Stomach (tissue), 9 donors: Measurements from ENCODE around the gene GPC5. TPM values are rescaled to one million over a fixed set of nuclear protein-coding genes. Genes with fewer than 3 reads are reported as not detected.

Experiments
- DNase-seq, 2 donors: peaks; one replicate each; pipeline versions ENCODE4 v3.0.0 to v3.0.0-alpha.2; 2013 to 2019
- H3K27ac ChIP-seq, 5 donors: fragments of 200-600 bp in 4 of 5; sonication (generic) in 4 of 5; one replicate each; pipeline ENCODE4 v1.5.1; 2013 to 2019; ENCODE audit warnings: mild to moderate bottlenecking in 1 of 5, moderate library complexity in 1 of 5
- H3K27me3 ChIP-seq, 3 donors: fragments of 200-600 bp; sonication (generic); one replicate each; pipeline ENCODE4 v1.5.1; 2017 to 2019; ENCODE audit warnings: mixed run types in 1 of 3
- H3K36me3 ChIP-seq, 4 donors: fragments of 200-600 bp; sonication (generic); 1 replicate in 3 of 4; 2 replicates in 1 of 4; pipeline ENCODE4 v1.5.1; 2016 to 2019
- H3K4me1 ChIP-seq, 4 donors: fragments of 200-600 bp; sonication (generic); one replicate each; pipeline ENCODE4 v1.5.1; 2016 to 2019
- H3K4me3 ChIP-seq, 4 donors: fragments of 200-600 bp; sonication (generic) in 3 of 4; one replicate each; pipeline ENCODE4 v1.5.1; 2016 to 2019; ENCODE audit warnings: mild to moderate bottlenecking in 1 of 4
- H3K9me3 ChIP-seq, 4 donors: fragments of 200-600 bp; sonication (generic); one replicate each; pipeline ENCODE4 v1.5.1; 2016 to 2019
- CTCF ChIP-seq, 7 experiments: fragments of 450-650 bp in 4 of 7; fragments of 200-600 bp in 3 of 7; sonication (generic) in 3 of 7; IDR thresholded peaks; one replicate each; pipeline ENCODE4 v1.5.1; 2016 to 2019; ENCODE audit warnings: antibody characterized with exemption in 7 of 7, control low read depth in 2 of 7, mild to moderate bottlenecking in 1 of 7
- EP300 ChIP-seq: sonication (generic); formaldehyde crosslinking; IDR thresholded peaks from one replicate; pipeline ENCODE4 v1.6.1; 2017; ENCODE audit warnings: antibody characterized with exemption
- POLR2A ChIP-seq, 4 donors: fragments of 450-650 bp; IDR thresholded peaks; one replicate each; pipeline ENCODE4 v1.6.1; 2016; ENCODE audit warnings: antibody characterized with exemption in 4 of 4, control low read depth in 2 of 4, mild to moderate bottlenecking in 1 of 4, moderate library complexity in 1 of 4
- POLR2AphosphoS5 ChIP-seq, 3 donors: sonication (generic); formaldehyde crosslinking; IDR thresholded peaks; one replicate each; pipeline ENCODE4 v1.6.1; 2016; ENCODE audit warnings: antibody characterized with exemption in 3 of 3
- WGBS, 5 donors: extraction: QIAGEN DNeasy Blood & Tissue Kit in 3 of 5; methylation state at CpG; one replicate each; pipeline versions ENCODE4 v1.1.5 to v1.1.7; 2013 to 2018; 5-methylcytosine and 5-hydroxymethylcytosine counted together
- intact Hi-C: fragments of 100-400 bp; cut with DNase I; formaldehyde crosslinking; loops from one replicate; pipeline ENCODE4 v1.15.1; 2023; ENCODE audit warnings: low total_unique reads
- polyA plus RNA-seq, 3 donors: library from polyadenylated mRNA; stranded (reverse); fragments of 200-250 nt; gene quantifications; one replicate each; pipeline ENCODE4 v1.2.3, GENCODE V29; 2013
- total RNA-seq, 5 donors: library from RNA; depleted of rRNA; stranded (reverse); fragments of >200 nt; gene quantifications; one replicate each; pipeline versions ENCODE4 v1.1.0 to v1.2.3, GENCODE V29; 2014 to 2016
- donor health status: healthy with polysubstance abuse.
- donor health status: Bipolar disorder and iron deficiency.
- donor health status: healthy.

GPC5 gene
- total and polyA plus RNA-seq, 8 donors = 0.87 to 2.8 TPM; not detected in 6

DNA sequence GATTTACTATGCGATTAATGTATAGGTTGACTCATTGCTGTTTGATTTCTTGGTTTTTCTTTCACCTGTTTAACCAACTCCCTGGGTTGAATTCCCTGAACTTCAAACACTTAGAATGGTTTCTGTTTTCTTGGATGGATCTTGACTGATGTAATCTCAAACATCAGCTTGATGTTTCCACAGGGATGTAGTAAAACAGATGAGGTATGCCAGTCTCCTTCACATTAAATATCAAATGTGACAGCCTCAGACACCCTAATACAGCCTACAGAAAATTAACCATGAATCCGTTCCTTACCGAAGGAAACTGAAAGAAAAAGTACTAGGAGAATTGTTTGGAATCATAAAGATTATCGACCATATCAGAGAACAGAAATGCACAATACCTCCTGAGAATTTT, 631.2 kb downstream of the GPC5 start:
- intact Hi-C loops = no loop called here
- WGBS, 5 donors = 88 to 93% (median 92%) methylated on average over 4 of the region's 4 CpGs
- TF ChIP-seq EP300 = no peak
- no peak for TF ChIP-seq CTCF (IDR thresholded peaks at IDR 0.05)
- TF ChIP-seq POLR2A (IDR thresholded peaks at IDR 0.05) = no peak
- TF ChIP-seq POLR2AphosphoS5 (IDR thresholded peaks at IDR 0.05) = no peak
- Histone ChIP-seq H3K27me3 (no peaks in the 10 kb centered on the region), H3K4me1 (no peaks in the 10 kb centered on the region), H3K4me3 (no peak overlapping the region), H3K27ac (no peak overlapping the region), H3K9me3 (peaks cover 0 to 8% (median 3%) of the 10 kb centered on the region in 4 donors), H3K36me3 (no peaks in the 10 kb centered on the region)
- no peak for DNase-seq

DNA sequence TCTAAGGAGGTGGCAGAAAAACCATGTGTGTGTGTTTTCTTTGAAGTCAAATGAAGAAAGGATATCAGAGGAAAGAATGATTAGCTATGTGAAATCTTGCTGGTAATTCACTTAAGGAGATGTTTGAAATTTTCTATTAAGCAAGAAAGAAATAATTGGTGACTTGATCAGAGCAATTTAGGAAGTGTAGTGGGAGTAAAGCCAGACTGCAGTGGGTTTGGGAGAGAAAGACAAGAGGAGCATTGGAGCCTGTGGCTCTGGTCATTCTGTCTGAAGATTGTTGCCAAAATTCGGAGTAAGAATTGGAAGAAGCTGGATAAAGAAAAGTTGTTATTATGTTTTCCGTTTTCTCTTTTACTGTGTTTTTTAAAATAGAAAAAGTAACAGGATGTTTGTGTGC, 640.5 kb downstream of the GPC5 start:
- Histone ChIP-seq H3K27me3 (no peaks in the 10 kb centered on the region), H3K9me3 (peaks cover 0 to 6% (median 3%) of the 10 kb centered on the region in 4 donors), H3K4me1 (no peaks in the 10 kb centered on the region), H3K27ac (no peak overlapping the region), H3K36me3 (no peaks in the 10 kb centered on the region), H3K4me3 (no peak overlapping the region)
- no peak for TF ChIP-seq CTCF (IDR thresholded peaks at IDR 0.05)
- TF ChIP-seq EP300 = no peak
- no peak for TF ChIP-seq POLR2AphosphoS5 (IDR thresholded peaks at IDR 0.05)
- TF ChIP-seq POLR2A (IDR thresholded peaks at IDR 0.05) = no peak
- WGBS, 5 donors = 75 to 95% (median 83%) methylated on average over 2 of the region's 2 CpGs
- intact Hi-C loops = no loop called here
- DNase-seq = no peak

- H3K27ac ChIP-seq = no peak overlapping the region
- 47 to 67% (median 58%) methylated on average over 4 of the region's 4 CpGs for WGBS, 5 donors
- peak in 1 of 2 donors; percentile 16 for DNase-seq
- H3K4me3 ChIP-seq = no peak overlapping the region
- TF ChIP-seq POLR2AphosphoS5 (IDR thresholded peaks at IDR 0.05) = no peak
- TF ChIP-seq POLR2A (IDR thresholded peaks at IDR 0.05) = no peak
- H3K36me3 ChIP-seq = no peaks in the 10 kb centered on the region
- H3K27me3 ChIP-seq = no peaks in the 10 kb centered on the region
- intact Hi-C loops = no loop called here
- peaks cover 0 to 6% (median 0%) of the 10 kb centered on the region in 4 donors for H3K9me3 ChIP-seq
- H3K4me1 ChIP-seq = no peaks in the 10 kb centered on the region
Measured at GRCh38 chr13:92042522-92042921, 644.1 kb downstream of the GPC5 start.

DNA sequence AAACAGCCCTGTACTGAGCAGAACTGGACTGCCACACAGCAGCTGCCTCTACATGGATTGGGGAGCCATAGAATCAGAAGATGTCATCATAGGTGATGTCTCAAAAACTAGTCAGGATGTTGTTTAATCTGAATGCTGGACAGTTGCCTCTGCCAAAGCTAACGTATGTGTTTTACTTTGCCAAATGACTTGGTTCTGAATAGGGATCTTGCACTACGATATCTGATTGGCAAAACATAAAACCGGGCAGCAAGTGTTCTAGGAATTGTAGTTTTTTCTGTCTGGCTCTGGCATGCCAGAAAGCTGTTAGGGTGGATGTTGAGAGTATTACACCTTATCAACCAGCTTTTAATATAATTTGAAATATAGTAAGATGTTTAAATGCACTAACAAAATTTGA, 645.9 kb downstream of the GPC5 start:
- no peaks in the 10 kb centered on the region for H3K36me3 ChIP-seq
- 56 to 73% (median 66%) methylated on average over 3 of the region's 3 CpGs for WGBS, 5 donors
- no peaks in the 10 kb centered on the region for H3K4me1 ChIP-seq
- TF ChIP-seq EP300 (no peak), POLR2AphosphoS5 (IDR thresholded peaks at IDR 0.05) (no peak)
- H3K4me3 ChIP-seq = no peak overlapping the region
- intact Hi-C loops = no loop called here
- H3K9me3 ChIP-seq = peaks cover 0 to 6% (median 0%) of the 10 kb centered on the region in 4 donors
- H3K27ac ChIP-seq = no peak overlapping the region
- no peaks in the 10 kb centered on the region for H3K27me3 ChIP-seq
- DNase-seq = no peak

DNA sequence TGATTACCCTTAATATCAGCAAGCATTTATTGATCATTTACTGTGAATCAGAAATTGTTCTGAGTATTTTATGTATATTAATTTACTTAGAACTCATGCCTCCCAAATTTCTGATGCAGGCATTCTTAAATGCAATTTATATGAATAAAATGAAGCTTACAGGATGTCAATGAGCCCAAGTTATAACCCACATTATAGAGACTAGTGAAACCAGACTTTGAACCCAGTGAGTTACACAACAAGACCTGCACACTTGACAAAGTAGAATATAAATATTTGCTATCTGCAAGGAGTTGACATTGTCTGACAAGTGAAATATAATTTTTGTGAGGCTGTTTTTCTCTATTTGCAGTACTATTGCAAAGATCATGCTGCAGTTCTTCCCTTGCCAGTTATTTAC, 656.0 kb downstream of the GPC5 start:
- intact Hi-C loops = no loop called here
- Histone ChIP-seq H3K4me1 (no peaks in the 10 kb centered on the region), H3K36me3 (no peaks in the 10 kb centered on the region), H3K27me3 (no peaks in the 10 kb centered on the region), H3K27ac (no peak overlapping the region), H3K4me3 (no peak overlapping the region), H3K9me3 (peaks cover 0 to 9% (median 4%) of the 10 kb centered on the region in 4 donors)
- peak in 1 of 2 donors; percentile 69 for DNase-seq
- TF ChIP-seq EP300 = no peak
- TF ChIP-seq POLR2AphosphoS5 (IDR thresholded peaks at IDR 0.05) = no peak
- no peak for TF ChIP-seq POLR2A (IDR thresholded peaks at IDR 0.05)
- TF ChIP-seq CTCF (IDR thresholded peaks at IDR 0.05) = no peak
